OCI-LY7 (cell line): ENCODE results near the gene TMEM14C.

Source experiments
- EZH2phosphoT487 ChIP-seq: fragments of 200-600 bp; sonication (generic); IDR thresholded peaks from 2 replicates; pipeline ENCODE4 v1.6.1; 2018; ENCODE audit warnings: low read depth, borderline replicate concordance, mild to moderate bottlenecking, mixed run types, antibody characterized with exemption, low read length, moderate library complexity, mixed read lengths
- TF ChIP-seq, protein P1 (sequence below): fragments of 200-600 bp; sonication (generic); conservative IDR thresholded peaks from 2 replicates; pipeline ENCODE4 v1.5.1; 2014; ENCODE audit warnings: mild to moderate bottlenecking, antibody characterized with exemption, low read length, moderate library complexity, mixed read lengths

DNA sequence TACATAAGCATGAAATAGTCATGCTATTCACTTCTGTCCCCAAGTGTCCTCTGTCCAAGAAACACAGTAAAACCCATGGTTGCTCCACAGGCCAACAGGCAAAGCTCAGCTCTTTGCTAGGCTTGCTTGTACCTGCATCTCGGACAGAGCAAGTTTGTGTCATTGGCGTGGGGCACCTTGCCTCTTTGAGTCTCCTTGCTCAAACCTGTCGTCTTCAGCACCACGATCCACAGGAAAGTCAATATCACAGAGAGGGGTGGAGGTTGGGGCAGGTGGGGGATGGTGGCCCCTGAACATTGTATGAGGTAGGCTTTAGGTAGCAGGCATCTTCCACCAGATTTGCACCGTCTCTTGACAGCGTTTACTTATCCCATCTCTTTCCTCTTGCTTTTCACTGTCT, 20.6 kb downstream of the TMEM14C start:
- TF ChIP-seq, protein P1, sequence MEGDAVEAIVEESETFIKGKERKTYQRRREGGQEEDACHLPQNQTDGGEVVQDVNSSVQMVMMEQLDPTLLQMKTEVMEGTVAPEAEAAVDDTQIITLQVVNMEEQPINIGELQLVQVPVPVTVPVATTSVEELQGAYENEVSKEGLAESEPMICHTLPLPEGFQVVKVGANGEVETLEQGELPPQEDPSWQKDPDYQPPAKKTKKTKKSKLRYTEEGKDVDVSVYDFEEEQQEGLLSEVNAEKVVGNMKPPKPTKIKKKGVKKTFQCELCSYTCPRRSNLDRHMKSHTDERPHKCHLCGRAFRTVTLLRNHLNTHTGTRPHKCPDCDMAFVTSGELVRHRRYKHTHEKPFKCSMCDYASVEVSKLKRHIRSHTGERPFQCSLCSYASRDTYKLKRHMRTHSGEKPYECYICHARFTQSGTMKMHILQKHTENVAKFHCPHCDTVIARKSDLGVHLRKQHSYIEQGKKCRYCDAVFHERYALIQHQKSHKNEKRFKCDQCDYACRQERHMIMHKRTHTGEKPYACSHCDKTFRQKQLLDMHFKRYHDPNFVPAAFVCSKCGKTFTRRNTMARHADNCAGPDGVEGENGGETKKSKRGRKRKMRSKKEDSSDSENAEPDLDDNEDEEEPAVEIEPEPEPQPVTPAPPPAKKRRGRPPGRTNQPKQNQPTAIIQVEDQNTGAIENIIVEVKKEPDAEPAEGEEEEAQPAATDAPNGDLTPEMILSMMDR, result no peak
- TF ChIP-seq EZH2phosphoT487, result no peak
